SK-N-SH (cell line): ENCODE results near the gene ACTR1A. TPM values are rescaled to one million over a fixed set of nuclear protein-coding genes. Genes with fewer than 3 reads are reported as not detected.

Experiments used
- CTCF ChIA-PET: fragments of 300-600, 350-600 bp; formaldehyde crosslinking; extraction: SDS; loops from one replicate; lab custom pipeline; 2021; lab: Yijun Ruan, JAX
- POLR2A ChIA-PET: fragments of 350-600 bp; sonication (Branson Sonifier 250); formaldehyde crosslinking; extraction: SDS; loops from one replicate; lab custom pipeline; 2020; ENCODE audit warnings: antibody characterized with exemption, inconsistent platforms; lab: Yijun Ruan, JAX
- DNase-seq: peaks from one replicate; pipeline ENCODE4 v3.0.0; 2012
- H2AFZ ChIP-seq: fragments of 200-600 bp; sonication (generic); 2 replicates; pipeline ENCODE4 v1.8.1; 2016; ENCODE audit warnings: antibody characterized with exemption, mild to moderate bottlenecking, low read depth
- H3F3A ChIP-seq: fragments of 200-600 bp; sonication (generic); replicated peaks from 2 replicates; pipeline ENCODE3; 2016; ENCODE audit warnings: antibody characterized with exemption, mild to moderate bottlenecking; ENCODE audit not compliant: insufficient read depth
- H3K27ac ChIP-seq, 2 experiments: fragments of 200-500 bp in 1 of 2; fragments of 200-600 bp in 1 of 2; sonication (Bioruptor generic) in 1 of 2; sonication (generic), shearing (Covaris generic) in 1 of 2; 2 replicates each; pipeline versions ENCODE4 v1.5.1 to v1.6.1; 2014 to 2016; ENCODE audit warnings: low read depth in 2 of 2, inconsistent platforms in 1 of 2, low read length in 1 of 2, mild to moderate bottlenecking in 1 of 2, mixed read lengths in 1 of 2
- H3K27me3 ChIP-seq: fragments of 200-600 bp; sonication (generic), shearing (Covaris generic); 2 replicates; pipeline ENCODE4 v1.6.1; 2016; ENCODE audit warnings: mixed run types; ENCODE audit not compliant: insufficient read depth
- H3K36me3 ChIP-seq, 2 experiments: fragments of 200-500 bp in 1 of 2; fragments of 200-600 bp in 1 of 2; sonication (Bioruptor generic) in 1 of 2; sonication (generic) in 1 of 2; replicated peaks in 1 of 2; 2 replicates each; pipeline versions ENCODE3 to v1.5.1; 2014 to 2016; ENCODE audit warnings: low read length in 1 of 2, mild to moderate bottlenecking in 1 of 2; ENCODE audit not compliant: insufficient read depth in 2 of 2, control insufficient read depth in 1 of 2
- H3K4me1 ChIP-seq, 2 experiments: fragments of 200-500 bp in 1 of 2; fragments of 200-600 bp in 1 of 2; sonication (Bioruptor generic) in 1 of 2; sonication (generic), shearing (Covaris generic) in 1 of 2; 2 replicates each; pipeline versions ENCODE4 v1.5.1 to v1.6.1; 2014 to 2016; ENCODE audit warnings: low read depth in 1 of 2, low read length in 1 of 2, mixed run types in 1 of 2; ENCODE audit not compliant: insufficient read depth in 2 of 2, control insufficient read depth in 1 of 2
- H3K4me2 ChIP-seq: fragments of 200-600 bp; sonication (generic), shearing (Covaris generic); 2 replicates; pipeline ENCODE4 v1.6.1; 2017; ENCODE audit warnings: mixed run types
- H3K4me3 ChIP-seq, 2 experiments: fragments of 200-500 bp in 1 of 2; fragments of 200-600 bp in 1 of 2; sonication (Bioruptor generic) in 1 of 2; sonication (generic), shearing (Covaris generic) in 1 of 2; 2 replicates each; pipeline versions ENCODE4 v1.5.1 to v1.8.1; 2014 to 2016; ENCODE audit warnings: low read depth in 2 of 2, inconsistent platforms in 1 of 2, low read length in 1 of 2, mild to moderate bottlenecking in 1 of 2, mixed read lengths in 1 of 2, moderate library complexity in 1 of 2
- H3K79me2 ChIP-seq: fragments of 200-600 bp; sonication (generic); 2 replicates; pipeline ENCODE4 v1.8.1; 2017; ENCODE audit warnings: mild to moderate bottlenecking; ENCODE audit not compliant: insufficient read depth
- H3K9ac ChIP-seq: fragments of 200-600 bp; sonication (generic); 2 replicates; pipeline ENCODE4 v1.6.1; 2017; ENCODE audit warnings: mixed run types
- H3K9me2 ChIP-seq: fragments of 200-600 bp; sonication (generic); 2 replicates; pipeline ENCODE4 v1.6.1; 2017; ENCODE audit warnings: mixed run types
- H3K9me3 ChIP-seq: fragments of 200-600 bp; sonication (generic); 2 replicates; pipeline ENCODE4 v1.6.1; 2017; ENCODE audit warnings: mixed run types, mild to moderate bottlenecking, moderate library complexity
- H4K20me1 ChIP-seq: fragments of 200-600 bp; sonication (generic); 2 replicates; pipeline ENCODE4 v1.6.1; 2017; ENCODE audit warnings: mild to moderate bottlenecking, mixed run types; ENCODE audit not compliant: insufficient read depth
- ELF1 ChIP-seq: IDR thresholded peaks from 2 replicates; pipeline ENCODE4 v1.4.0; 2012
- EZH2phosphoT487 ChIP-seq: fragments of 200-600 bp; sonication (generic); IDR thresholded peaks from 2 replicates; pipeline ENCODE4 v1.6.1; 2017; ENCODE audit warnings: low read depth, mixed run types, mild to moderate bottlenecking, antibody characterized with exemption, moderate library complexity, borderline replicate concordance
- FOSL2 ChIP-seq: IDR thresholded peaks from 2 replicates; pipeline ENCODE4 v1.4.0; 2012; ENCODE audit warnings: low read depth, mild to moderate bottlenecking, moderate library complexity, borderline replicate concordance
- FOXM1 ChIP-seq: IDR thresholded peaks from 2 replicates; pipeline ENCODE4 v1.4.0; 2012; ENCODE audit warnings: low read depth, mild to moderate bottlenecking
- GABPA ChIP-seq: IDR thresholded peaks from 2 replicates; pipeline ENCODE4 v1.4.0; 2012; ENCODE audit warnings: low read depth, mild to moderate bottlenecking
- NFIC ChIP-seq: IDR thresholded peaks from 2 replicates; pipeline ENCODE4 v1.4.0; 2012; ENCODE audit warnings: borderline replicate concordance
- NRF1 ChIP-seq: IDR thresholded peaks from 2 replicates; pipeline ENCODE4 v1.6.1; 2012; ENCODE audit warnings: low read depth, mild to moderate bottlenecking, low read length
- POLR2AphosphoS5 ChIP-seq: IDR thresholded peaks from 2 replicates; pipeline ENCODE4 v1.6.1; 2012; ENCODE audit warnings: low read depth, low read length
- RAD21 ChIP-seq: IDR thresholded peaks from 2 replicates; pipeline ENCODE4 v1.6.1; 2012; ENCODE audit warnings: mild to moderate bottlenecking, low read length
- RFX5 ChIP-seq: IDR thresholded peaks from 2 replicates; pipeline ENCODE4 v1.6.1; 2012; ENCODE audit warnings: mild to moderate bottlenecking, improper control_type of control experiment, low read length
- TCF12 ChIP-seq: IDR thresholded peaks from 2 replicates; pipeline ENCODE4 v1.4.0; 2012
- TEAD4 ChIP-seq: IDR thresholded peaks from 2 replicates; pipeline ENCODE4 v1.4.0; 2012; ENCODE audit warnings: mild to moderate bottlenecking, borderline replicate concordance; ENCODE audit not compliant: insufficient read depth
- WGBS: methylation state at CpG from one replicate; pipeline ENCODE4 v1.1.6; 2017; ENCODE audit warnings: low lambda C conversion rate; 5-methylcytosine and 5-hydroxymethylcytosine counted together
- polyA plus RNA-seq, 3 experiments: library from polyadenylated mRNA; depleted of rRNA; stranded (reverse); fragments of >200 nt; gene quantifications; 2 replicates each; pipeline ENCODE4 v1.2.3, GENCODE V29; 2012
- TF ChIP-seq, protein P1 (sequence below): IDR thresholded peaks from 2 replicates; pipeline ENCODE4 v1.6.1; 2012; ENCODE audit warnings: mild to moderate bottlenecking, low read depth, low read length, moderate library complexity
- TF ChIP-seq, protein P2 (sequence below): IDR thresholded peaks from 2 replicates; pipeline ENCODE4 v1.4.0; 2012; ENCODE audit warnings: low read depth, borderline replicate concordance
- TF ChIP-seq, protein P3 (sequence below): fragments of 200-600 bp; sonication (generic); IDR thresholded peaks from 2 replicates; pipeline ENCODE4 v1.6.1; 2017; ENCODE audit warnings: antibody characterized with exemption, mild to moderate bottlenecking, moderate library complexity
- TF ChIP-seq, protein P4 (sequence below): fragments of 150-350 bp; IDR thresholded peaks from 2 replicates; pipeline ENCODE4 v1.6.1; 2016; ENCODE audit warnings: mild to moderate bottlenecking, low read depth, low read length

The ACTR1A gene
- polyA plus RNA-seq, 1 of the 3 experiments (the other 2 are of a cell fraction) = 106 TPM

DNA sequence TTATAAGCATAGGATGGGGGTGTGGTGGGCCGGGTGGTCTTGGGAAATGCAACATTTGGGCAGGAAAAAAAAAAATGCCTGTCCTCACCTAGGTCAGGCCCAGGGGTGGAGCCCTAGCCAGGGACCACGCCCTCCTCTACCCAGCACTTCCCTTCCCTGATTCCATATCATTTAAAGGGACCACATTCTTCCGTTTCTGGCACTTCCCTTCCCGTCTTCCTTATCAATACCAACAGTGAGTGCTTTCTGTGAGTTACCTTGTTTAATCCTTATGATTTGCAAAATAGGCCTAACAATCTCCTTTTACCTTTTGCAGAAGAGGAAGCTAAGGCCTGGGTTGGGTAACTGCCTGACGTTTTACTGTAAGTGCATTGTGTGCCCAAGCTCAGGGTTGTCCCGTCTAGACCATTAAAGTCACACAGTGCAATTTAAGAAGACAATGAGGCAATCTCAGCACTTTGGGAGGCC, 34.5 kb downstream of the ACTR1A start:
- Histone ChIP-seq H3K9ac (no peak overlapping the region), H3K9me3 (no peaks in the 10 kb centered on the region), H3K4me2 (no peak overlapping the region), H3K9me2 (no peaks in the 10 kb centered on the region), H4K20me1 (no peaks in the 10 kb centered on the region), H3K79me2 (no peaks in the 10 kb centered on the region), H3F3A (no peaks in the 10 kb centered on the region), H3K4me3 (no peak overlapping the region), H3K4me1 (no peaks in the 10 kb centered on the region), H3K27me3 (no peaks in the 10 kb centered on the region), H2AFZ (no peak overlapping the region), H3K36me3 (no peaks in the 10 kb centered on the region), H3K27ac (no peak overlapping the region)
- CTCF ChIA-PET = interaction anchor here (1.0 to 6.8 kb wide), 5 partner anchors 11 to 116 kb away, joined by 3 to 25 read pairs (median 7); partner anchors contain the start of gene C10orf95
- DNase-seq = no peak
- 83% methylated on average over 6 of the region's 6 CpGs for WGBS
- POLR2A ChIA-PET = no interaction called here
- TF ChIP-seq RFX5 (no peak), NRF1 (no peak), RAD21 (no peak), POLR2AphosphoS5 (no peak), TCF12 (no peak), NFIC (no peak), ELF1 (no peak), TEAD4 (no peak), FOSL2 (no peak), GABPA (no peak), EZH2phosphoT487 (no peak), FOXM1 (no peak)
- TF ChIP-seq, protein P1, sequence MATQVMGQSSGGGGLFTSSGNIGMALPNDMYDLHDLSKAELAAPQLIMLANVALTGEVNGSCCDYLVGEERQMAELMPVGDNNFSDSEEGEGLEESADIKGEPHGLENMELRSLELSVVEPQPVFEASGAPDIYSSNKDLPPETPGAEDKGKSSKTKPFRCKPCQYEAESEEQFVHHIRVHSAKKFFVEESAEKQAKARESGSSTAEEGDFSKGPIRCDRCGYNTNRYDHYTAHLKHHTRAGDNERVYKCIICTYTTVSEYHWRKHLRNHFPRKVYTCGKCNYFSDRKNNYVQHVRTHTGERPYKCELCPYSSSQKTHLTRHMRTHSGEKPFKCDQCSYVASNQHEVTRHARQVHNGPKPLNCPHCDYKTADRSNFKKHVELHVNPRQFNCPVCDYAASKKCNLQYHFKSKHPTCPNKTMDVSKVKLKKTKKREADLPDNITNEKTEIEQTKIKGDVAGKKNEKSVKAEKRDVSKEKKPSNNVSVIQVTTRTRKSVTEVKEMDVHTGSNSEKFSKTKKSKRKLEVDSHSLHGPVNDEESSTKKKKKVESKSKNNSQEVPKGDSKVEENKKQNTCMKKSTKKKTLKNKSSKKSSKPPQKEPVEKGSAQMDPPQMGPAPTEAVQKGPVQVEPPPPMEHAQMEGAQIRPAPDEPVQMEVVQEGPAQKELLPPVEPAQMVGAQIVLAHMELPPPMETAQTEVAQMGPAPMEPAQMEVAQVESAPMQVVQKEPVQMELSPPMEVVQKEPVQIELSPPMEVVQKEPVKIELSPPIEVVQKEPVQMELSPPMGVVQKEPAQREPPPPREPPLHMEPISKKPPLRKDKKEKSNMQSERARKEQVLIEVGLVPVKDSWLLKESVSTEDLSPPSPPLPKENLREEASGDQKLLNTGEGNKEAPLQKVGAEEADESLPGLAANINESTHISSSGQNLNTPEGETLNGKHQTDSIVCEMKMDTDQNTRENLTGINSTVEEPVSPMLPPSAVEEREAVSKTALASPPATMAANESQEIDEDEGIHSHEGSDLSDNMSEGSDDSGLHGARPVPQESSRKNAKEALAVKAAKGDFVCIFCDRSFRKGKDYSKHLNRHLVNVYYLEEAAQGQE = no peak
- TF ChIP-seq, protein P2, sequence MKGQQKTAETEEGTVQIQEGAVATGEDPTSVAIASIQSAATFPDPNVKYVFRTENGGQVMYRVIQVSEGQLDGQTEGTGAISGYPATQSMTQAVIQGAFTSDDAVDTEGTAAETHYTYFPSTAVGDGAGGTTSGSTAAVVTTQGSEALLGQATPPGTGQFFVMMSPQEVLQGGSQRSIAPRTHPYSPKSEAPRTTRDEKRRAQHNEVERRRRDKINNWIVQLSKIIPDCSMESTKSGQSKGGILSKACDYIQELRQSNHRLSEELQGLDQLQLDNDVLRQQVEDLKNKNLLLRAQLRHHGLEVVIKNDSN = no peak
- TF ChIP-seq, protein P3, sequence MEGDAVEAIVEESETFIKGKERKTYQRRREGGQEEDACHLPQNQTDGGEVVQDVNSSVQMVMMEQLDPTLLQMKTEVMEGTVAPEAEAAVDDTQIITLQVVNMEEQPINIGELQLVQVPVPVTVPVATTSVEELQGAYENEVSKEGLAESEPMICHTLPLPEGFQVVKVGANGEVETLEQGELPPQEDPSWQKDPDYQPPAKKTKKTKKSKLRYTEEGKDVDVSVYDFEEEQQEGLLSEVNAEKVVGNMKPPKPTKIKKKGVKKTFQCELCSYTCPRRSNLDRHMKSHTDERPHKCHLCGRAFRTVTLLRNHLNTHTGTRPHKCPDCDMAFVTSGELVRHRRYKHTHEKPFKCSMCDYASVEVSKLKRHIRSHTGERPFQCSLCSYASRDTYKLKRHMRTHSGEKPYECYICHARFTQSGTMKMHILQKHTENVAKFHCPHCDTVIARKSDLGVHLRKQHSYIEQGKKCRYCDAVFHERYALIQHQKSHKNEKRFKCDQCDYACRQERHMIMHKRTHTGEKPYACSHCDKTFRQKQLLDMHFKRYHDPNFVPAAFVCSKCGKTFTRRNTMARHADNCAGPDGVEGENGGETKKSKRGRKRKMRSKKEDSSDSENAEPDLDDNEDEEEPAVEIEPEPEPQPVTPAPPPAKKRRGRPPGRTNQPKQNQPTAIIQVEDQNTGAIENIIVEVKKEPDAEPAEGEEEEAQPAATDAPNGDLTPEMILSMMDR = no peak
- TF ChIP-seq, protein P4, sequence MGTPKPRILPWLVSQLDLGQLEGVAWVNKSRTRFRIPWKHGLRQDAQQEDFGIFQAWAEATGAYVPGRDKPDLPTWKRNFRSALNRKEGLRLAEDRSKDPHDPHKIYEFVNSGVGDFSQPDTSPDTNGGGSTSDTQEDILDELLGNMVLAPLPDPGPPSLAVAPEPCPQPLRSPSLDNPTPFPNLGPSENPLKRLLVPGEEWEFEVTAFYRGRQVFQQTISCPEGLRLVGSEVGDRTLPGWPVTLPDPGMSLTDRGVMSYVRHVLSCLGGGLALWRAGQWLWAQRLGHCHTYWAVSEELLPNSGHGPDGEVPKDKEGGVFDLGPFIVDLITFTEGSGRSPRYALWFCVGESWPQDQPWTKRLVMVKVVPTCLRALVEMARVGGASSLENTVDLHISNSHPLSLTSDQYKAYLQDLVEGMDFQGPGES = no peak
